ENCODE measurements around the gene OSBPL6. TPM values are rescaled to one million over a fixed set of nuclear protein-coding genes. Genes with fewer than 3 reads are reported as not detected.

The OSBPL6 gene
- total RNA-seq, 1 experiment from 2014 or later = 11.6 TPM

- ChIA-PET RAD21 (ENCODE audit: low non-redundant PET in 1 of 2, low total read pairs in 2 of 2, uncharacterized antibody in 2 of 2, unreplicated experiment in 2 of 2) (no interaction called here), CTCF (no interaction called here), POLR2A (no interaction called here)
- H3K9me3 ChIP-seq (ENCODE audit: control insufficient read depth in 1 of 2, insufficient read depth in 1 of 2, low read depth in 1 of 2, low read length in 2 of 2) = no peaks in the 10 kb centered on the region
- no peak for DNase-seq (ENCODE audit: low read depth, low spot score)
- intact Hi-C loops (cut with micrococcal nuclease) = no loop called here
- no peak for ATAC-seq
- H3K9me2 ChIP-seq (ENCODE audit: insufficient read depth) = no peaks in the 10 kb centered on the region
- H3K4me2 ChIP-seq (ENCODE audit: low read length) = no peak overlapping the region
- no peaks in the 10 kb centered on the region for H3K36me3 ChIP-seq (ENCODE audit: control insufficient read depth in 1 of 2, insufficient read depth in 2 of 2, low read length in 2 of 2)
- TF ChIP-seq SP1 (IDR thresholded peaks at IDR 0.05; ENCODE audit: low read depth) = no peak
- no peak for TF ChIP-seq ZNF274 (IDR thresholded peaks at IDR 0.05; ENCODE audit: low read depth, low read length)
- no peak for TF ChIP-seq ZBTB33 (IDR thresholded peaks at IDR 0.05; ENCODE audit: extremely low read depth, insufficient replicate concordance, low read length)
- no peak for TF ChIP-seq SIN3A (IDR thresholded peaks at IDR 0.05; ENCODE audit: low read depth)
- TF ChIP-seq EZH2phosphoT487 (IDR thresholded peaks at IDR 0.05; ENCODE audit: borderline replicate concordance) = no peak
- TF ChIP-seq FOSL1 (IDR thresholded peaks at IDR 0.05; ENCODE audit: low read depth) = no peak
- no peak for TF ChIP-seq EZH2 (IDR thresholded peaks at IDR 0.05)
- TF ChIP-seq YY1 (IDR thresholded peaks at IDR 0.05; ENCODE audit: extremely low read depth, insufficient replicate concordance, low read depth, low read length) = no peak
- no peak for TF ChIP-seq SRF (IDR thresholded peaks at IDR 0.05; ENCODE audit: low read depth)
- no peak for TF ChIP-seq REST (IDR thresholded peaks at IDR 0.05; ENCODE audit: low read depth)
- BruUV-seq (replicated peaks) = no TSS peak
- H3K79me2 ChIP-seq (ENCODE audit: insufficient read depth, low read length) = no peaks in the 10 kb centered on the region
- no peaks in the 10 kb centered on the region for H3K27me3 ChIP-seq (ENCODE audit: insufficient read depth, low read length)
- no peaks in the 10 kb centered on the region for H4K20me1 ChIP-seq (ENCODE audit: insufficient read depth)
- no peak overlapping the region for H2AFZ ChIP-seq (ENCODE audit: low read depth, low read length, poor library complexity, severe bottlenecking)
- no peaks in the 10 kb centered on the region for H3K4me1 ChIP-seq (ENCODE audit: control insufficient read depth in 1 of 2, insufficient read depth in 2 of 2, low read length in 2 of 2)
- no peak overlapping the region for H3K4me3 ChIP-seq (replicated peaks in 1 of 2; ENCODE audit: low read depth in 1 of 2, low read length in 2 of 2)
- H3K27ac ChIP-seq (ENCODE audit: low read depth, low read length) = no peak overlapping the region
- H3K9ac ChIP-seq (ENCODE audit: low read length) = no peak overlapping the region
Observed at GRCh38 chr2:178388287-178388686, 194.0 kb downstream of the OSBPL6 start.

All from HCT116 (cell line).